Measurements from ENCODE around the gene NCAPH2.

- TF ChIP-seq CTCF (IDR thresholded peaks at IDR 0.05; ENCODE audit: low read depth, low read length, poor library complexity, severe bottlenecking) (no peak), EZH2phosphoT487 (IDR thresholded peaks at IDR 0.05; ENCODE audit: borderline replicate concordance, low read length) (no peak)
These were observed 19.1 kb downstream of the NCAPH2 start for GRCh38 chr22:50526834-50527801.
